ENCODE results near the gene TTLL11.
"Not testable (repeated sequence)": the region's sequence is repeated elsewhere in the genome, so short reads cannot be mapped to it uniquely, and the experiment has no call there.

GRCh38 chr9:122000526-122000925 is 92.6 kb downstream of the TTLL11 start:
- TF ChIP-seq, protein P1, sequence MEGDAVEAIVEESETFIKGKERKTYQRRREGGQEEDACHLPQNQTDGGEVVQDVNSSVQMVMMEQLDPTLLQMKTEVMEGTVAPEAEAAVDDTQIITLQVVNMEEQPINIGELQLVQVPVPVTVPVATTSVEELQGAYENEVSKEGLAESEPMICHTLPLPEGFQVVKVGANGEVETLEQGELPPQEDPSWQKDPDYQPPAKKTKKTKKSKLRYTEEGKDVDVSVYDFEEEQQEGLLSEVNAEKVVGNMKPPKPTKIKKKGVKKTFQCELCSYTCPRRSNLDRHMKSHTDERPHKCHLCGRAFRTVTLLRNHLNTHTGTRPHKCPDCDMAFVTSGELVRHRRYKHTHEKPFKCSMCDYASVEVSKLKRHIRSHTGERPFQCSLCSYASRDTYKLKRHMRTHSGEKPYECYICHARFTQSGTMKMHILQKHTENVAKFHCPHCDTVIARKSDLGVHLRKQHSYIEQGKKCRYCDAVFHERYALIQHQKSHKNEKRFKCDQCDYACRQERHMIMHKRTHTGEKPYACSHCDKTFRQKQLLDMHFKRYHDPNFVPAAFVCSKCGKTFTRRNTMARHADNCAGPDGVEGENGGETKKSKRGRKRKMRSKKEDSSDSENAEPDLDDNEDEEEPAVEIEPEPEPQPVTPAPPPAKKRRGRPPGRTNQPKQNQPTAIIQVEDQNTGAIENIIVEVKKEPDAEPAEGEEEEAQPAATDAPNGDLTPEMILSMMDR (IDR thresholded peaks at IDR 0.05): not testable (repeated sequence)
- TF ChIP-seq POLR2A, POLR2AphosphoS5 (IDR thresholded peaks at IDR 0.05): not testable (repeated sequence)

Measured in transverse colon (tissue), 4 donors.